Activated T-helper 17 cell treated with anti-CD3 and anti-CD28 coated beads, Interleukin-2, amount 50 U/mL, for 72 hours (primary cell): Measurements from ENCODE around the gene ZNF254. TPM values are rescaled to one million over a fixed set of nuclear protein-coding genes. Genes with fewer than 3 reads are reported as not detected.
"Not testable (repeated sequence)": the region's sequence is repeated elsewhere in the genome, so short reads cannot be mapped to it uniquely, and the experiment has no call there.

Source experiments
- ATAC-seq: fragments of 150-1000 bp; cut with Tn5 transposase; replicated peaks from 2 replicates; pipeline ENCODE4 v1.10.0; 2021; ENCODE audit warnings: mild to moderate bottlenecking, moderate library complexity
- H3K27ac Mint-ChIP-seq: one replicate; pipeline ENCODE4 v1.8.0; 2022; ENCODE audit warnings: mixed read lengths
- H3K27me3 Mint-ChIP-seq: one replicate; pipeline ENCODE4 v1.8.0; 2022; ENCODE audit warnings: mixed read lengths
- H3K36me3 Mint-ChIP-seq: one replicate; pipeline ENCODE4 v1.8.0; 2022; ENCODE audit warnings: low read depth, mild to moderate bottlenecking, mixed read lengths
- H3K4me1 Mint-ChIP-seq: one replicate; pipeline ENCODE4 v1.8.0; 2022; ENCODE audit warnings: mixed read lengths
- H3K4me3 Mint-ChIP-seq: one replicate; pipeline ENCODE4 v1.8.0; 2022; ENCODE audit warnings: mild to moderate bottlenecking, mixed read lengths
- H3K9me3 Mint-ChIP-seq: one replicate; pipeline ENCODE4 v1.8.0; 2022; ENCODE audit warnings: mixed read lengths
- total RNA-seq, 2 donors: library from RNA; stranded (reverse); gene quantifications; one replicate each; pipeline ENCODE4 v1.2.3, GENCODE V29; 2022

Gene ZNF254
- total RNA-seq, 2 donors from 2014 or later: 9.6 to 10.2 TPM

DNA sequence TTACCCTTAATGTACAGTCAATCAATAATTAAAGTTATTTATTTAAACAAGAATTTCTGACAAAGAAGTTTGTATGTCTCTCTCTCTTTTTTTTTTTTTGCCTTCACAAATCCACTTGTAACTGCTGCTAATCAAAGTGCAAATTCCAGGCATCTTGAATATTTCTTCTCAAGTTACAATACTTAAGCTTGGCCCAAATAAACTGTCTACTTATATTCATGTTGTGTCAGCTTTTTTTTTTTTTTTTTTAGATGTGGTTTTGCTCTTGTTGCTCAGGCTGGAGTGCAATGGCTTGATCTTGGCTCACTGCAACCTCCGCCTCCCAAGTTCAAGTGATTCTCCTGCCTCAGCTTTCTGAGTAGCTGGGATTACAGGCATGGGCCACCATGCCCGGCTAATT is 13.6 kb downstream of the ZNF254 start:
- H3K27ac Mint-ChIP-seq, H3K4me3 Mint-ChIP-seq, ATAC-seq, H3K27me3 Mint-ChIP-seq, H3K4me1 Mint-ChIP-seq: not testable (repeated sequence)
- peaks cover 75% of the 10 kb centered on the region for H3K36me3 Mint-ChIP-seq
- H3K9me3 Mint-ChIP-seq: peaks cover 14% of the 10 kb centered on the region

DNA sequence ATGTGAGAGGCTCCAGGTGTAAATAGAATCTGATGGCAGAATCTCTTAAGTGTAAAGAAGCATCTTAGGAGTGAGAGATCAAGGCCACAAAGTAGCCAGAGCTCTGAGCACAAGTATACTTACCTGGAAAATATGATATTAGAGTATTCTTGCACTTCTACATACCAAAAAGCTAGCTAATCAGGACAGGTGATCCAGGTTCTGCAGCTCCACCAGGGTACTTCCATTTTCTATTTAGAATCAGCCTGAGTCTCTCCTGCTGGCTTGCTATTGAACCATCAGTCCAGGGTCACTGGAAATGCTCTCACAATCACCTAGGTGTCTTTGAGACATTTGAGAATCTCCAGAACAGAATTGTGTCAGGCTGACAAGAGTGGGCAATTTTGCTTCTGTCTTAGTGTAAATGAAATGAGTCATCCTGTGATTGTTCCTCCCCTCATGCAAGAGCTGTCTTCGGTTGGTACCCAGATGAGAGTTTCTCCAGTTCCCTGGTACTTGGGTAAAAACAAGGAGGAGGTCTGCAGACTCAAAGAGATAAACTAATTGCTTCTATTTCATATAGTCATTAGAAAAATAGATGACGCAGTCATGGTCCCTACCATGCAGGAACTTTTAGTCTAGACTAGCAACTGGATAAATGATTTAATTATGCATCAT is 14.6 kb downstream of the ZNF254 start:
- Mint-ChIP-seq H3K36me3 (peaks cover 75% of the 10 kb centered on the region), H3K9me3 (peaks cover 13% of the 10 kb centered on the region), H3K27me3 (no peaks in the 10 kb centered on the region), H3K4me1 (no peaks in the 10 kb centered on the region), H3K4me3 (no peak overlapping the region), H3K27ac (no peak overlapping the region)
- no peak for ATAC-seq

DNA sequence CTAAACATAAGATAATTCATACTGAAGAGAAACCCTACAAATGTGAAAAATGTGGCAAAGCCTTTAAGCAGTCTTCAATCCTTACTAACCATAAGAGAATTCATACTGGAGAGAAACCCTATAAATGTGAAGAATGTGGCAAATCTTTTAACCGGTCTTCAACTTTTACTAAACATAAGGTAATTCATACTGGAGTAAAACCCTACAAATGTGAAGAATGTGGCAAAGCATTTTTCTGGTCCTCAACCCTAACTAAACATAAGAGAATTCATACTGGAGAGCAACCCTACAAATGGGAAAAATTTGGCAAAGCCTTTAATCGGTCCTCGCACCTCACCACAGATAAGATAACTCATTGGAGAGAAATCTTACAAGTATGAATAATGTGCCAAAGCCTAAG is 40.6 kb downstream of the ZNF254 start:
- no peak overlapping the region for H3K27ac Mint-ChIP-seq
- no peaks in the 10 kb centered on the region for H3K4me1 Mint-ChIP-seq
- H3K4me3 Mint-ChIP-seq: no peak overlapping the region
- no peak for ATAC-seq
- peaks cover 64% of the 10 kb centered on the region for H3K36me3 Mint-ChIP-seq
- no peaks in the 10 kb centered on the region for H3K27me3 Mint-ChIP-seq
- peaks cover 24% of the 10 kb centered on the region for H3K9me3 Mint-ChIP-seq

DNA sequence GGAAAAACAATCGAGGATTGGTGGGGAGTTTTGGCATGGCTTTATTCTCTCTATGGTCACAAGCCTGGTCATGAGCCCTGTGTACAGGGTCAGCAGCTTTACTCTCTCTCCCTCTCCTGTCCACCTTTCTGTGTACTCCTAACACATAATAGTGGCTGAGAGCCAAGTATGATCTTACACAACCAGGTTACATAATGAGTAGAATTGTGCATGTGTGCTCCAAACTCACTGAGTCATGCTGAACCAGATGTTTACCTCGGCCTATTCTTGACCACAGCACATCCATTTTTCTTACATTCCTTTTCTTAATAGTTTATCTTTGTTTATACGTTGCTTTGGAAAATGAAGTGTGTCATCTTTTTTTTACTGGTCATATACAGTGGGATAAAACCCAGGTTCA is 53.1 kb downstream of the ZNF254 start:
- H3K4me3 Mint-ChIP-seq: no peak overlapping the region
- ATAC-seq: no peak
- no peak overlapping the region for H3K27ac Mint-ChIP-seq
- H3K9me3 Mint-ChIP-seq: peaks cover 21% of the 10 kb centered on the region
- H3K27me3 Mint-ChIP-seq: no peaks in the 10 kb centered on the region
- peaks cover 19% of the 10 kb centered on the region for H3K36me3 Mint-ChIP-seq
- no peaks in the 10 kb centered on the region for H3K4me1 Mint-ChIP-seq

DNA sequence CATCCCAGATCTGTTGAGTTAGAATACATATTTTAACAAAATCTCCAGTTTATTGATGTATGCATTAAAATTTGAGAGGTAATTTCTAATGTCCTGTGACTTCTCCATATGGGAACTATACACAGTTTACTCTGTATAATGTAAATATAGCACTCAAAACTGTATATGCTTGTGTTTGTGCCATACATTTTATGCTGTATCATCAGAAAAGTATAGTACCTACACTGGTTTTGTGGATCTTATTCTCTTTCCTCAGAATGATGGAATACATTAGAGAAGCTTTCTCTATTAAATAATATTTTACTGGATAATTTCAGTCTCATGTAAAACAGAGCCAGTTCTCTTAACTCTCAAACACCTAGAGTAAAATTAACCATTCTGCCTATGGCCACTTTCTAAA is 53.6 kb downstream of the ZNF254 start:
- H3K27ac Mint-ChIP-seq: no peak overlapping the region
- no peak overlapping the region for H3K4me3 Mint-ChIP-seq
- no peaks in the 10 kb centered on the region for H3K27me3 Mint-ChIP-seq
- H3K4me1 Mint-ChIP-seq: no peaks in the 10 kb centered on the region
- ATAC-seq: no peak
- H3K36me3 Mint-ChIP-seq: peaks cover 16% of the 10 kb centered on the region
- H3K9me3 Mint-ChIP-seq: peaks cover 18% of the 10 kb centered on the region

DNA sequence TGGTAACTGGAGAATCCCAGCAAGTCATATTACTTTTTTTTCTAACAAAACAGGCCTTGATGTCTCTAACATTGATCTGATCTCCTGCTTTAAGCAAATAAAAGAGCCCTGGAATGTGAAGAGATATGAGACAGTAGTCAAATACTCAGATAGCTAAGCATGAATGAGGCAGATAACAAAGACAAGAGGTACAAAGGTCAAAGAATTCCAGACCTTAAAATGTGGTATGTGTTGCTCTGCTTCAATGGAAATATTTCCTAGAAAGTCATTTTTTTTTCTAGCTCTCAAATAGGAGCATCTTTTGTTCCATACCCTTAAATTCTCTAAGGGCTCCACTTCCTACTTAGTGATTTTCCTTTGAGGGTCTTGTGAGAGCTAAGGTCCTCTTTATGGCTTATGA is 54.6 kb downstream of the ZNF254 start:
- Mint-ChIP-seq H3K4me3 (no peak overlapping the region), H3K4me1 (no peaks in the 10 kb centered on the region), H3K36me3 (peaks cover 9% of the 10 kb centered on the region), H3K27ac (no peak overlapping the region), H3K9me3 (peaks cover 11% of the 10 kb centered on the region), H3K27me3 (no peaks in the 10 kb centered on the region)
- ATAC-seq: no peak

DNA sequence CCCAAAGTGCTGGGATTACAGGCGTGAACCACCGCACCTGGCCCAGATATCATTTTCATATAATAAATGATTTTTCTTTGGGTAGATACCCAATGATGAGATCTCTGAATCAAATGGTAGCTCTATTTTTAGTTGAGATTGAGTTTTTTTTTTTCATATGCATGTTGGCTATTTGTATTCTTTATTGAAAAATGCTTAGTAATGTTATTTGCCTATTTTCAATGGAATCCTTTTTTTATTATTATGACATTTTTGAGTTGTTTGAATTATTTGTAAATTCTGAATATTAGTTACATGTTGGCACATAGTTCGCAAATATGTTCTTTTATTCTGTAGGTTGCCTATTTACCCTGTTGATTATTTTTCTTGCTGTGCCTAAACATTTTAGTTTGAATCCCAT is 55.8 kb downstream of the ZNF254 start:
- Mint-ChIP-seq H3K36me3 (peaks cover 5% of the 10 kb centered on the region), H3K27ac (no peak overlapping the region), H3K4me1 (no peaks in the 10 kb centered on the region), H3K4me3 (no peak overlapping the region), H3K9me3 (peaks cover 8% of the 10 kb centered on the region), H3K27me3 (no peaks in the 10 kb centered on the region)
- ATAC-seq: no peak

DNA sequence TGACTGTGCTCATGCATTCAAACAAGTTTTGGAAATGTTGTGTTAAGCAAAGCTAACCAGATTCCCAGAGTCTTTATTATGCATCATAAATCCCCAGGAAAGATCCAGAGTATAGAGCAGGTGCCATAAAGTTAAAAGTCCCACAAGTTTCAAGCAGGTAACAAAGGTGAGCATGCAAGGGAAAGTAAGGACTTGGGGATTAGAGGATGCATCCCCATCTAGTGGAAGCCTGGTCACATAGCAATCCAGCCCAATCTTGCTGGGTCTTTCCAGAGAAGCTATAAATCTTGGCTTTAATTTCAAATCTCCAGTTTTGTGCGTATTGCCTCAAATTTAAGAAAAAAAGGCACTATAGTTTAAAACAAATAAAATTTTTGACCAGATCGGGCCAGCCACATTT is 72.7 kb downstream of the ZNF254 start:
- Mint-ChIP-seq H3K27me3 (no peaks in the 10 kb centered on the region), H3K4me1 (no peaks in the 10 kb centered on the region), H3K4me3 (no peak overlapping the region), H3K9me3 (peaks cover 33% of the 10 kb centered on the region), H3K36me3 (no peaks in the 10 kb centered on the region), H3K27ac (no peak overlapping the region)
- no peak for ATAC-seq

DNA sequence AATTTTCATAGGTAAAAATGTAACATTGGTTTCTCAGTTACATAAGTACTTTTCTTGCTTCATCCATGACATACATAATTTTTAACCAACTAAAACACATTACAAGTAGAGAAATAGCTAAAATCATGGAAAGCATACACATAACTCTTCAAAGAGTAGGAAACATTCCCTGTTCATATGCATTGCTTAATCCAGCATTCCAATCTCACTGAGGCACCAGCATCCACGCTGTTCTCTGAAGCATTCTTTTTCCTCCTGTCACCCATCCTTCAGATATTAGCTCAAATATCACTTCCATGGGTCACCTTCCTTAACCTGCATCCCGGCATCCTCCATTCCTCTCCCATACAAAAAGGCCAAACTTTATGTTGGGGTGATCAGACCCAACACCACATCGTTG is 79.1 kb downstream of the ZNF254 start:
- no peak overlapping the region for H3K27ac Mint-ChIP-seq
- no peak for ATAC-seq
- H3K4me1 Mint-ChIP-seq: no peaks in the 10 kb centered on the region
- H3K9me3 Mint-ChIP-seq: peaks cover 43% of the 10 kb centered on the region
- no peaks in the 10 kb centered on the region for H3K27me3 Mint-ChIP-seq
- no peaks in the 10 kb centered on the region for H3K36me3 Mint-ChIP-seq
- H3K4me3 Mint-ChIP-seq: no peak overlapping the region

DNA sequence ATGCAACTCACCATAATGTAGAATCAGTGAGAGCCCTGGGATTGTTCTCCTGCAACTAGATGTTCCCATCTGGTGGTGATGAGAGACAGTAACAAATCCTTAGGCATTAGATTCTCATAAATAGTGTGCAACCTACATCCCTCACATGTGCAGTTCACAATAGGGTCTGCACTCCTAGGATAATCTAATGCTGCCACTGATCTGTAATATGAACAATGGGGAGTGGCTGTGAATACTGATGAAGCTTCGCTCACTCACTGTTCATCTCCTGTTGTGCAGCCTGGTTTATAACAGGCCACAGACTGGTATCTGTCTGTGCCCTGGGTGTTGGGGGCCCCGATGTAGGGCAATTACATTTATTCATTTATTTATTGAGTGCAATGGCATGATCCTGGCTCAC is 86.9 kb downstream of the ZNF254 start:
- Mint-ChIP-seq H3K36me3 (no peaks in the 10 kb centered on the region), H3K27ac (no peak overlapping the region), H3K4me3 (no peak overlapping the region), H3K9me3 (peaks cover 15% of the 10 kb centered on the region), H3K27me3 (no peaks in the 10 kb centered on the region), H3K4me1 (no peaks in the 10 kb centered on the region)
- no peak for ATAC-seq

DNA sequence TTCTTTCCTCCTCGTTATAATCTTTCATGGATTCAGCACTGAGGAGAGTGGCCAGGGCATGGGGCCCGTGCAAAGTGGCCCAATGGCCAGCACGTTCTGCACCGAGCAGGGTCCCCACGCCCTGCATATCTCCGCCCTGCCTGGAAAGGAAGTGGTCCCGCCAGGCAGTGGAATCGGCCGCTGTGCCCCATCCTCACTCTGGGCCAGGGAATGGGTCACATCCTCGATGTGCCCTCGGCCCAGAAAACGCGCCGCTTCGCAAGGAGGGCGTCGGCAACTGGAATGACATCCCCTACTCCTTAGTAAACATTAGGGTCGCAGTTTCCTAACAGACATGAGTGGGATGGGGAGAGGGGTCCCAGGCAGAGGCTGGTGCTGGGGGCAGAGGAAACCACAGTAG is 90.7 kb downstream of the ZNF254 start:
- H3K9me3 Mint-ChIP-seq: peaks cover 21% of the 10 kb centered on the region
- no peak overlapping the region for H3K27ac Mint-ChIP-seq
- H3K36me3 Mint-ChIP-seq: no peaks in the 10 kb centered on the region
- no peak overlapping the region for H3K4me3 Mint-ChIP-seq
- ATAC-seq: no peak
- H3K27me3 Mint-ChIP-seq: peaks cover 4% of the 10 kb centered on the region
- no peaks in the 10 kb centered on the region for H3K4me1 Mint-ChIP-seq

DNA sequence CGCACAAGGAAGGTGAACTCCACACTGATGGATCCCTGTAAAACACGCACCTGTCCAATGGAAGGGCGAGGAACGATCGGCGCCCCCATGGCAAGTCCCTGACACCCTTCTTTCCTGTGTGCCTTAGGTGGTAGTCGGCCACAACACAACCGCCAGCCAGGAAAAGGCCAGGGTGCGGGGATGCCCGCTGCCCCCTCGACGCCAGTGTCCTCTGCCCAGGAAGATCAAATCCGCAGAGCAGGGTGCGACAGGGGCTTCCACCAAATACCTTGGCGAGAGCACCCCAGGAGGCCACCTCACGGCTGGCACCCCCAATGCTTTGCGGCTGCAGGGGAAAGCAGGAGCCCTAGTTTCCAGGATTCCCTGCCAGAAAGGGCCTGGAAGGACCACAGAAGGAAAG is 91.2 kb downstream of the ZNF254 start:
- Mint-ChIP-seq H3K27me3 (peaks cover 4% of the 10 kb centered on the region), H3K27ac (no peak overlapping the region), H3K4me1 (no peaks in the 10 kb centered on the region), H3K9me3 (peaks cover 21% of the 10 kb centered on the region), H3K36me3 (no peaks in the 10 kb centered on the region), H3K4me3 (no peak overlapping the region)
- no peak for ATAC-seq

Other genes with a start within 250 kb of the ZNF254 start
- 10 to 100 TPM; 12.4 to 13.4 TPM for gene ZNF726, start 172.3 kb upstream of the ZNF254 start, total RNA-seq